Naive thymus-derived CD8-positive, alpha-beta T cell (primary cell): ENCODE measurements around the gene C1GALT1C1. TPM values are rescaled to one million over a fixed set of nuclear protein-coding genes. Genes with fewer than 3 reads are reported as not detected.

Experiments
- ATAC-seq, 2 donors: fragments of 150-1000 bp; cut with Tn5 transposase in 1 of 2; sonication (Bioruptor Pico), chemical (Tn5 transposase) in 1 of 2; 1 replicate in 1 of 2; 2 replicates in 1 of 2; pipeline ENCODE4 v1.10.0; 2021; ENCODE audit warnings: mild to moderate bottlenecking in 2 of 2, moderate library complexity in 2 of 2
- POLR2A ChIA-PET: fragments of 350-600 bp; sonication (Branson Sonifier 250); formaldehyde crosslinking; loops from one replicate; lab custom pipeline; 2021; ENCODE audit warnings: antibody characterized with exemption; lab: Charles Lee
- DNase-seq, 10 donors: peaks; one replicate each; pipeline versions ENCODE4 v3.0.0 to v3.0.0-alpha.2; 2020 to 2022
- H3K27ac Mint-ChIP-seq, 10 donors: one replicate each; pipeline ENCODE4 v1.8.0; 2020 to 2022; ENCODE audit warnings: mild to moderate bottlenecking in 10 of 10, mixed read lengths in 10 of 10, moderate library complexity in 4 of 10, inconsistent platforms in 1 of 10
- H3K27me3 Mint-ChIP-seq, 5 donors: one replicate each; pipeline ENCODE4 v1.8.0; 2021 to 2022; ENCODE audit warnings: mixed read lengths in 5 of 5
- H3K36me3 Mint-ChIP-seq, 3 donors: one replicate each; pipeline ENCODE4 v1.8.0; 2020 to 2022; ENCODE audit warnings: mixed read lengths in 3 of 3, mild to moderate bottlenecking in 2 of 3, inconsistent platforms in 1 of 3
- H3K4me1 Mint-ChIP-seq, 4 donors: one replicate each; pipeline ENCODE4 v1.8.0; 2021 to 2022; ENCODE audit warnings: mixed read lengths in 4 of 4
- H3K4me3 Mint-ChIP-seq, 10 donors: one replicate each; pipeline ENCODE4 v1.8.0; 2020 to 2022; ENCODE audit warnings: mild to moderate bottlenecking in 10 of 10, mixed read lengths in 10 of 10, moderate library complexity in 6 of 10, inconsistent platforms in 1 of 10
- H3K9me3 Mint-ChIP-seq, 9 donors: one replicate each; pipeline ENCODE4 v1.8.0; 2020 to 2022; ENCODE audit warnings: mixed read lengths in 9 of 9, mild to moderate bottlenecking in 3 of 9, inconsistent platforms in 1 of 9, moderate library complexity in 1 of 9
- polyA plus RNA-seq, 3 donors: library from polyadenylated mRNA; unstranded; fragments of 300-500 nt; fragmentation: Illumina TruSeq; gene quantifications; one replicate each; pipeline ENCODE4 v1.2.3, GENCODE V29; 2021
- total RNA-seq, 8 experiments: library from RNA in 2 of 8; stranded (reverse) in 2 of 8; gene quantifications; one replicate each; pipeline ENCODE4 v1.2.3 and lab custom pipeline; 2021 to 2026

C1GALT1C1 gene
- total and polyA plus RNA-seq, 5 experiments from 2014 or later = 10.1 to 15.1 (median 13.2) TPM

- no peak for ATAC-seq
- POLR2A ChIA-PET = no interaction called here
- DNase-seq = no peak
- Mint-ChIP-seq H3K9me3 (peaks cover 0 to 5% (median 0%) of the 10 kb centered on the region in 9 donors), H3K4me1 (peaks cover 0 to 2% (median 0%) of the 10 kb centered on the region in 4 donors), H3K27ac (no peak overlapping the region), H3K27me3 (no peaks in the 10 kb centered on the region), H3K36me3 (no peaks in the 10 kb centered on the region), H3K4me3 (no peak overlapping the region)
Observed at GRCh38 chrX:120647127-120647526, 17.3 kb upstream of the C1GALT1C1 start.

DNA sequence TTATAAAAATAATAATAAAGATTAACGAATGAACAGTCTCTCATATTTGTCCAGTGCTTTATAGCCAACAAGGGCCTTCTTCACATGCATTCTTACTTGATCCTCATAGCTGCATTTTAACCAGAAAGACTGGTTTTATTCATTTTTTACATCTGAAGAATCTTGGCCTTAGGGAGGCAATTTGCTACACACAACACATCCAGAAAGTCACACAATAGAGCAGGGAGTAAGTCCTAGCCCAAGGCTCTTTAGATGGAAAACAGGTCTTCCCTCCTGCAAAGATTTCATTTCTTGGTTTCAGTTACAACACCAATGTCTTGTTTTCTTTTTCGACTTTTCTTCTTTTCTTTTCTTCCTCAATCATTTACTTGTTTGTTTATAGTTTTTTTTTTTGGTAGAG is 13.0 kb upstream of the C1GALT1C1 start:
- H3K27me3 Mint-ChIP-seq = no peaks in the 10 kb centered on the region
- H3K4me1 Mint-ChIP-seq = no peaks in the 10 kb centered on the region
- H3K4me3 Mint-ChIP-seq = no peak overlapping the region
- DNase-seq = no peak
- H3K36me3 Mint-ChIP-seq = no peaks in the 10 kb centered on the region
- ATAC-seq = no peak
- POLR2A ChIA-PET = no interaction called here
- H3K9me3 Mint-ChIP-seq = peaks cover 0 to 2% (median 0%) of the 10 kb centered on the region in 9 donors
- H3K27ac Mint-ChIP-seq = no peak overlapping the region

GRCh38 chrX:120638619-120639018 is 8.8 kb upstream of the C1GALT1C1 start:
- no peak overlapping the region for H3K4me3 Mint-ChIP-seq
- H3K27me3 Mint-ChIP-seq = no peaks in the 10 kb centered on the region
- ATAC-seq (no peak), DNase-seq (no peak)
- H3K9me3 Mint-ChIP-seq = peaks cover 0 to 3% (median 0%) of the 10 kb centered on the region in 9 donors
- POLR2A ChIA-PET = interaction anchor here (1.3 kb wide), 1 partner anchor 9 kb away, joined by 5 read pairs; the partner anchor contains the start of gene C1GALT1C1
- H3K27ac Mint-ChIP-seq = no peak overlapping the region
- no peaks in the 10 kb centered on the region for H3K4me1 Mint-ChIP-seq
- no peaks in the 10 kb centered on the region for H3K36me3 Mint-ChIP-seq

DNA sequence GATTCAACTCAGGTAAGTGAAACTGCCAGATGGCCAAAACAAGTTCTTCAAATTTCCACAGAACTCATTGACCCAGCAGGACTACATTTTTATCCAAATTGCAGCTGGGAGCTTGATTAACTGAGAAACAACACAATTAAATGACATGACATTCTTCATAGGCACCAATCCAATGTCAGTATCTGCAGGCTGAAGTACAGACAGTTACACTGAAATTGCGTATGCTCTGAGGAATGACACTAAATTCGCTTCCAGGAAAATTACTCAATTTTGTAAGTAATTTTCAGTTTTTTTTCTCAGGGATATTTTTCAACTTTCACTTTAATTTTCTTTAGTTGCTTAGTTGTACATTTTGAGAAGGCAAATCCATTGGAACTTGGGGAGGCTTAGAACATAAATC is 4.5 kb downstream of the C1GALT1C1 start:
- Mint-ChIP-seq H3K9me3 (peaks cover 0 to 3% (median 0%) of the 10 kb centered on the region in 9 donors), H3K4me3 (no peak overlapping the region), H3K27me3 (no peaks in the 10 kb centered on the region), H3K4me1 (peaks cover 4 to 27% (median 18%) of the 10 kb centered on the region in 4 donors), H3K36me3 (peaks cover 0 to 25% (median 0%) of the 10 kb centered on the region in 3 donors), H3K27ac (peak overlapping the region in 1 of 10 donors; percentile 62)
- ATAC-seq (no peak), DNase-seq (no peak)
- POLR2A ChIA-PET = no interaction called here

GRCh38 chrX:120617996-120618630 is 11.7 kb downstream of the C1GALT1C1 start:
- POLR2A ChIA-PET = no interaction called here
- no peak overlapping the region for H3K27ac Mint-ChIP-seq
- H3K4me1 Mint-ChIP-seq = peaks cover 0 to 7% (median 0%) of the 10 kb centered on the region in 4 donors
- peaks cover 0 to 39% (median 4%) of the 10 kb centered on the region in 3 donors for H3K36me3 Mint-ChIP-seq
- H3K4me3 Mint-ChIP-seq = no peak overlapping the region
- DNase-seq (no peak), ATAC-seq (no peak)
- no peaks in the 10 kb centered on the region for H3K9me3 Mint-ChIP-seq
- H3K27me3 Mint-ChIP-seq = no peaks in the 10 kb centered on the region

DNA sequence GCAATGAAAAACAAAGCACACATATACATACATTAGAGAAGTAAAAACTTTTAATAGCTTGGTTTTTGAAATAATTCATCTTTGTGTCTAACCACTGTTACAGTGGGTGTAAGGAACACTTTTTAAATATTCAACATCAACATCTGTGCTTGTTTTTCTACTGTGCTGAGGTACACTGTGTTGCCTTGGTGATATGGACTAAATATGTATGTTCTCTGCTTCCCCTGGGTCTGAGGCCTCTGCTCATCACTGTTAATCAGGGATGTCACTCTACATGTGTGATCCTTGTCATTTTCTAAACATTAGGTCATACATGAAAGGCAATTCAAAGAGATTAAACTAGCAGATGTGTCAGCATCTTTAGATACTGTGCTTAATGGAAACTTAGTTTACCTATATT is 15.0 kb downstream of the C1GALT1C1 start:
- Mint-ChIP-seq H3K4me3 (no peak overlapping the region), H3K9me3 (no peaks in the 10 kb centered on the region), H3K36me3 (peaks cover 0 to 51% (median 4%) of the 10 kb centered on the region in 3 donors), H3K27ac (peak overlapping the region in 1 of 10 donors; percentile 47), H3K4me1 (peaks cover 0 to 7% (median 0%) of the 10 kb centered on the region in 4 donors), H3K27me3 (no peaks in the 10 kb centered on the region)
- DNase-seq (no peak), ATAC-seq (no peak)
- POLR2A ChIA-PET = no interaction called here

DNA sequence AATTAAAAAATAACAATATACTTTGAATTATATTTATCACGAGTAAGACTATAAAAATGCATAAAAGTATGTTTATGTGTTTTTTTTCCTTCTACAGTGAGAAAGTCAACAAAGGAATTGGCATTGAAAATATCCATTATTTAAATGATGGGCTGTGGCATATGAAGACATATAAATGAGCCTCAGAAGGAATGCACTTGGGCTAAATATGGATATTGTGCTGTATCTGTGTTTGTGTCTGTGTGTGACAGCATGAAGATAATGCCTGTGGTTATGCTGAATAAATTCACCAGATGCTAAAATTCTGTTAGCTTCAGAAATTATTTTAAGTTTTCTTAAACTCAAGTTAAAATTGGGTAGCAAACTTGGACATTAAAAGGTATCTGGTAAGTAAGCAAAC is 17.8 kb downstream of the C1GALT1C1 start:
- Mint-ChIP-seq H3K9me3 (no peaks in the 10 kb centered on the region), H3K4me1 (peaks cover 0 to 3% (median 0%) of the 10 kb centered on the region in 4 donors), H3K4me3 (no peak overlapping the region), H3K27ac (no peak overlapping the region), H3K27me3 (no peaks in the 10 kb centered on the region), H3K36me3 (peaks cover 0 to 65% (median 8%) of the 10 kb centered on the region in 3 donors)
- POLR2A ChIA-PET = interaction anchor here (0.6 kb wide), 1 partner anchor 27 kb away, joined by 3 read pairs; no protein-coding TSS in a partner anchor
- DNase-seq = no peak
- ATAC-seq = no peak

DNA sequence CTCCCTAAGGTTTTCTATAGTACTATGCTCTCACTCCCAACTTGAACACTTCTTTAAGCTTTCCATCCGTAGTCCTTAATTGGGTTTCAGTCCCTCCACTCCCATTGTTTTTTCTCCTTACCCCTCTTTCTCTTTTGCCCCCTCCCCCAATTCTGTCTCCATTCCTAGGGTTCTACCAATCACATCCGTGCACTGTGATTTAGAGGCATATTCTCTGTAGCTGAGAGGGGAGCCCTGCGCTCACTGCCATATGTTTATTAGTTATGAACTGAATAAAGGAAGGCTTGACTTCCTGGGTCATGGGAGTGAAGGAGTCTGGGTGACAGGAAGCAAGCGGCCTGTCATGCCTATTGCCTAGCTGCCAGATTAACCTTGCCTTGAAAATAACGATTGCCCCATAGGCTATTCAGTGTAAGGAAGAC is 25.5 kb downstream of the C1GALT1C1 start:
- H3K4me3 Mint-ChIP-seq = peak overlapping the region; percentile 90 to 99 (median 96)
- ATAC-seq = peak; percentile 72
- DNase-seq = peak in 8 of 10 donors; percentile 1 to 66 (median 30)
- POLR2A ChIA-PET = interaction anchor here (0.6 to 4.2 kb wide), 19 partner anchors 20 to 1096 kb away, joined by 3 to 111 read pairs (median 3); partner anchors contain the start of genes C1GALT1C1, CUL4B and ZBTB33
- peaks cover 4 to 15% (median 9%) of the 10 kb centered on the region in 4 donors for H3K4me1 Mint-ChIP-seq
- peak overlapping the region; percentile 95 to 99 (median 98) for H3K27ac Mint-ChIP-seq
- H3K27me3 Mint-ChIP-seq = no peaks in the 10 kb centered on the region
- H3K36me3 Mint-ChIP-seq = peaks cover 0 to 24% (median 4%) of the 10 kb centered on the region in 3 donors
- H3K9me3 Mint-ChIP-seq = no peaks in the 10 kb centered on the region

DNA sequence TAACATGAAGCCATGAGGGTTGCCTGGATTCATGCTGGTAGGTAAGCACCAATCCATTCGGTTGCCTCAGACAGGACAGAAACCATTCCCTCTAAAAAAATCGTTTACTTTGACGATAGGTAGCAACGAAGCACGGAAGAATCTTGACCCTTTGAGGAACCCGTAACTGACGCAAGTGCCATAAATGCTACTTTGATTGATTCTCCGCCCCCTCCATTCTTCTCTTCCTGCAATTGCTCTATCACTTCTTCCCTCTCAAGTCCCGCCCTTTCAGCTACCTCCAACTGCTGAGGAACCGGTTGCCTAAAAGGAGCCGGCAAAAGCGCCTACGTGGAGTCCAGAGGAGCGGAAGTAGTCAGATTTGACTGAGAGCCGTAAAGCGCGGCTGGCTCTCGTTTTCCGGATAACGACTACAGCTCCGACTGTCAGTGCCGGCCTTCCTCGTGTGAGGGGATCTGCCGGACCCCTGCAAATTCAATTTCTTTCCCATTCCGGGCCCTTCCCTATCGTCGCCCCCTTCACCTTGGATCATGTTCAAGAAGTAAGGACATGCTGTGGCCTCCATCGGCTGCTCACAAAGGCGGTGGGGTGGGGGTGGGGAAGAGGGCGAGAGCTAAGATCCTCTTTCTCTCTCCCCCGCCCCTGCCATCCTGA is 26.0 kb downstream of the C1GALT1C1 start, which contains the start of gene MCTS1:
Gene MCTS1 (plus strand): TSS at position 395 of the 654 bp plus-strand sequence. CDS start 136 bp downstream, at position 531.
- ATAC-seq (peak; percentile 93), DNase-seq (peak; percentile 57 to 89 (median 77))
- Mint-ChIP-seq H3K27me3 (no peaks in the 10 kb centered on the region), H3K9me3 (no peaks in the 10 kb centered on the region), H3K27ac (peak within 1 kb of the TSS; percentile 95 to 99 (median 98)), H3K4me1 (peaks cover 4 to 15% (median 9%) of the 10 kb centered on the region in 4 donors), H3K4me3 (peak within 1 kb of the TSS; percentile 90 to 99 (median 96)), H3K36me3 (peaks cover 0 to 18% (median 4%) of the 10 kb centered on the region in 3 donors)
- POLR2A ChIA-PET = interaction anchor here (0.6 to 4.2 kb wide), 20 partner anchors 20 to 1096 kb away, joined by 3 to 111 read pairs (median 3); partner anchors contain the start of genes C1GALT1C1, CUL4B and ZBTB33

GRCh38 chrX:120585702-120586101 is 44.2 kb downstream of the C1GALT1C1 start:
- peaks cover 0 to 2% (median 0%) of the 10 kb centered on the region in 9 donors for H3K9me3 Mint-ChIP-seq
- ATAC-seq = no peak
- H3K4me1 Mint-ChIP-seq = peaks cover 0 to 2% (median 0%) of the 10 kb centered on the region in 4 donors
- H3K4me3 Mint-ChIP-seq = no peak overlapping the region
- H3K27ac Mint-ChIP-seq = no peak overlapping the region
- H3K27me3 Mint-ChIP-seq = peaks cover 0 to 7% (median 0%) of the 10 kb centered on the region in 5 donors
- DNase-seq = no peak
- POLR2A ChIA-PET = no interaction called here
- no peaks in the 10 kb centered on the region for H3K36me3 Mint-ChIP-seq
